PC-3 (cell line): ENCODE measurements around the gene EGR2. TPM values are rescaled to one million over a fixed set of nuclear protein-coding genes. Genes with fewer than 3 reads are reported as not detected.
"Not testable (repeated sequence)": the region's sequence is repeated elsewhere in the genome, so short reads cannot be mapped to it uniquely, and the experiment has no call there.

Experiments used
- ATAC-seq: fragments of 200-7000 bp; cut with Tn5 transposase; 2 replicates; pipeline ENCODE4 v1.9.1; 2020; ENCODE audit warnings: mild to moderate bottlenecking, moderate library complexity
- BruUV-seq: library from RNA; stranded (reverse); fragments of 400-500 nt; replicated peaks from 2 replicates; lab custom pipeline; 2021; lab: Mats Ljungman, UMichigan
- CTCF ChIA-PET: fragments of 300-600 bp; sonication (Branson Sonifier 250); formaldehyde crosslinking; loops from one replicate; lab custom pipeline; 2022; ENCODE audit warnings: antibody characterized with exemption; lab: Charles Lee
- POLR2A ChIA-PET: fragments of 300-600 bp; sonication (Branson Sonifier 250); formaldehyde crosslinking; loops from one replicate; lab custom pipeline; 2022; ENCODE audit warnings: antibody characterized with exemption; ENCODE audit not compliant: unreplicated experiment; lab: Charles Lee
- DNase-seq: peaks from one replicate; pipeline ENCODE4 v3.0.0-alpha.2; 2015
- H2AFZ ChIP-seq: fragments of 300-600 bp; sonication (generic); 2 replicates; pipeline ENCODE4 v1.6.0; 2016; ENCODE audit warnings: antibody characterized with exemption, low read length
- H3F3A ChIP-seq: fragments of 300-600 bp; sonication (generic); one replicate; pipeline ENCODE4 v1.6.0; 2017; ENCODE audit warnings: antibody characterized with exemption, low read length, control low read depth, mild to moderate bottlenecking; ENCODE audit not compliant: unreplicated experiment
- H3K27ac ChIP-seq: fragments of 300-600 bp; sonication (generic); 2 replicates; pipeline ENCODE4 v1.5.1; 2016; ENCODE audit warnings: mild to moderate bottlenecking, low read length
- H3K27me3 ChIP-seq: fragments of 300-600 bp; sonication (generic); 2 replicates; pipeline ENCODE4 v1.6.1; 2016; ENCODE audit warnings: low read length, mixed read lengths
- H3K36me3 ChIP-seq: fragments of 300-600 bp; sonication (generic); 2 replicates; pipeline ENCODE4 v1.6.1; 2016; ENCODE audit warnings: low read depth, mixed run types, low read length, mixed read lengths
- H3K4me1 ChIP-seq: fragments of 300-600 bp; sonication (generic); 2 replicates; pipeline ENCODE4 v1.5.1; 2016; ENCODE audit warnings: low read length; ENCODE audit not compliant: insufficient read depth
- H3K4me2 ChIP-seq: fragments of 300-600 bp; sonication (generic); 2 replicates; pipeline ENCODE4 v1.6.0; 2016; ENCODE audit warnings: low read length
- H3K4me3 ChIP-seq: fragments of 300-600 bp; sonication (generic); 2 replicates; pipeline ENCODE4 v1.5.1; 2016; ENCODE audit warnings: mild to moderate bottlenecking, low read length, mixed read lengths
- H3K79me2 ChIP-seq: fragments of 300-600 bp; sonication (generic); 2 replicates; pipeline ENCODE4 v1.6.1; 2017; ENCODE audit warnings: low read length, mixed read lengths
- H3K9ac ChIP-seq: fragments of 300-600 bp; sonication (generic); 2 replicates; pipeline ENCODE4 v1.6.0; 2016; ENCODE audit warnings: mild to moderate bottlenecking, low read length
- H3K9me2 ChIP-seq: fragments of 300-600 bp; sonication (generic); replicated peaks from 2 replicates; pipeline ENCODE4 v1.6.1; 2016; ENCODE audit warnings: mixed run types, low read length, mixed read lengths
- H3K9me3 ChIP-seq: fragments of 300-600 bp; sonication (generic); 2 replicates; pipeline ENCODE4 v1.6.1; 2016; ENCODE audit warnings: low read length, mixed read lengths
- H4K20me1 ChIP-seq: fragments of 300-600 bp; sonication (generic); 2 replicates; pipeline ENCODE4 v1.6.1; 2016; ENCODE audit warnings: low read length, mixed read lengths
- EZH2 ChIP-seq: fragments of 300-600 bp; sonication (generic); IDR thresholded peaks from one replicate; pipeline ENCODE4 v1.6.1; 2017; ENCODE audit warnings: antibody characterized with exemption, mild to moderate bottlenecking, low read length; ENCODE audit not compliant: unreplicated experiment
- EZH2phosphoT487 ChIP-seq: fragments of 300-600 bp; sonication (generic); IDR thresholded peaks from 2 replicates; pipeline ENCODE4 v1.6.1; 2018; ENCODE audit warnings: mild to moderate bottlenecking, antibody characterized with exemption, low read length, borderline replicate concordance
- intact Hi-C: fragments of 100-400 bp; cut with micrococcal nuclease; formaldehyde crosslinking; loops from 2 replicates; pipeline ENCODE4 v1.9.0; 2023
- total RNA-seq: library from RNA; depleted of rRNA; stranded (reverse); fragments of >200 nt; gene quantifications from 2 replicates; pipeline ENCODE4 v1.2.3, GENCODE V29; 2014
- TF ChIP-seq, protein P1 (sequence below): fragments of 300-600 bp; sonication (generic); conservative IDR thresholded peaks from 2 replicates; pipeline ENCODE4 v1.5.1; 2017; ENCODE audit warnings: antibody characterized with exemption, low read depth, mild to moderate bottlenecking, low read length

Gene EGR2
- total RNA-seq, 1 experiment from 2014 or later: 2.7 TPM

DNA sequence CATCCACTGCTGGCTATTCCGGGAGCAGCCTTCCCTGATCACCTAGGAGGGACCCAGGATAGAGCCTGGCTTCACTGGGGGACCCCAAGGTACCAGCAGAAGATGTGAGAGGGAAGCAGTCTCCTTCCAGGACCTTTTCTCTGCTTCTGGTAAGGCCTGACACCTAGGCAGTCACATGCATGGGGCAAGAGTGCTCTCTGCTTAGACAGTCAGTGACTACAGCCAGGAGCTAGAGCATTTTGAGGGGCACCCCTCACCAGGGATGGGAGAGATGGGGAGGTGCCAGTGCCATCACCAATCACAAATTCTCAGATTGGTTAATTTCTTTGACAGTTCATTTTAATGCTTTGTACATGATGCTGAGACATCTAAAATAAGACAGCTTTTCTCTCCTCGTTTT, 25.6 kb downstream of the EGR2 start:
- Histone ChIP-seq H2AFZ (no peak overlapping the region), H3K4me3 (no peak overlapping the region), H3K9ac (no peak overlapping the region), H3K27me3 (no peaks in the 10 kb centered on the region), H3K36me3 (no peaks in the 10 kb centered on the region), H3K4me1 (peaks cover 14% of the 10 kb centered on the region), H4K20me1 (no peaks in the 10 kb centered on the region), H3K79me2 (no peaks in the 10 kb centered on the region), H3K4me2 (no peak overlapping the region), H3K9me2 (no peaks in the 10 kb centered on the region), H3K9me3 (no peaks in the 10 kb centered on the region), H3F3A (no peaks in the 10 kb centered on the region), H3K27ac (no peak overlapping the region)
- intact Hi-C loops: no loop called here
- no TSS peak for BruUV-seq
- ATAC-seq (no peak), DNase-seq (no peak)
- CTCF ChIA-PET: no interaction called here
- TF ChIP-seq EZH2phosphoT487 (no peak), EZH2 (no peak)
- TF ChIP-seq, protein P1, sequence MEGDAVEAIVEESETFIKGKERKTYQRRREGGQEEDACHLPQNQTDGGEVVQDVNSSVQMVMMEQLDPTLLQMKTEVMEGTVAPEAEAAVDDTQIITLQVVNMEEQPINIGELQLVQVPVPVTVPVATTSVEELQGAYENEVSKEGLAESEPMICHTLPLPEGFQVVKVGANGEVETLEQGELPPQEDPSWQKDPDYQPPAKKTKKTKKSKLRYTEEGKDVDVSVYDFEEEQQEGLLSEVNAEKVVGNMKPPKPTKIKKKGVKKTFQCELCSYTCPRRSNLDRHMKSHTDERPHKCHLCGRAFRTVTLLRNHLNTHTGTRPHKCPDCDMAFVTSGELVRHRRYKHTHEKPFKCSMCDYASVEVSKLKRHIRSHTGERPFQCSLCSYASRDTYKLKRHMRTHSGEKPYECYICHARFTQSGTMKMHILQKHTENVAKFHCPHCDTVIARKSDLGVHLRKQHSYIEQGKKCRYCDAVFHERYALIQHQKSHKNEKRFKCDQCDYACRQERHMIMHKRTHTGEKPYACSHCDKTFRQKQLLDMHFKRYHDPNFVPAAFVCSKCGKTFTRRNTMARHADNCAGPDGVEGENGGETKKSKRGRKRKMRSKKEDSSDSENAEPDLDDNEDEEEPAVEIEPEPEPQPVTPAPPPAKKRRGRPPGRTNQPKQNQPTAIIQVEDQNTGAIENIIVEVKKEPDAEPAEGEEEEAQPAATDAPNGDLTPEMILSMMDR: no peak
- POLR2A ChIA-PET: no interaction called here

DNA sequence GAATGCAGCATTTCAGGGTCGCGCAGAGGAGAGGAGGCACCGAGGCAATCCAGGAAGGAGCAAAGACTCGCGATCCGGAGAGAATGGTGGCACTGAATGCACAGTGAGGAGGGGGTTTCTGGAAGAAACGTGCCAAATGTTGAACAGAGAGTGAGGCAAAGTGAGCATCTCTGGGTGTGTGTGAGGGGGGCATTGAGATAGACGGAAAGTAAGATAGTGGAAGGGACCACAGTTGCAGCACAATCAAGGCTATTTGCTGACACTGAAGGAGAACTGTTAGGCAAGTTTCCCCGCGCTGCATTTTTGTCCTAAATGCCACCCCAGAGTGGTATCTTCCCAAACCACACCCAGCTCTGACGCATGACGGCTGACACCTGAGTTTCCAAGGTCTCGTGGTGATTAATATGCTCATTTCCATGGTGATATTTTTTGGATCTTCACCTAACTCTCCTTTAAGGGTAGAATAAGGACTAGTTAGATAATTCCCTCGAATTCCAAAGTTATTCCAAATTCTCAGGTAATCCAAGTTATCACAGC, 26.1 kb downstream of the EGR2 start:
- no peak for ATAC-seq
- intact Hi-C loops: no loop called here
- Histone ChIP-seq H3K4me3 (no peak overlapping the region), H3K9me2 (no peaks in the 10 kb centered on the region), H3K27me3 (no peaks in the 10 kb centered on the region), H3F3A (no peaks in the 10 kb centered on the region), H3K27ac (no peak overlapping the region), H3K36me3 (no peaks in the 10 kb centered on the region), H3K79me2 (no peaks in the 10 kb centered on the region), H3K9ac (no peak overlapping the region), H3K9me3 (no peaks in the 10 kb centered on the region), H3K4me1 (peaks cover 12% of the 10 kb centered on the region), H4K20me1 (no peaks in the 10 kb centered on the region), H3K4me2 (no peak overlapping the region), H2AFZ (no peak overlapping the region)
- DNase-seq: no peak
- ChIA-PET CTCF (no interaction called here), POLR2A (no interaction called here)
- no TSS peak for BruUV-seq
- TF ChIP-seq EZH2 (no peak), EZH2phosphoT487 (no peak)
- TF ChIP-seq, protein P1: no peak

DNA sequence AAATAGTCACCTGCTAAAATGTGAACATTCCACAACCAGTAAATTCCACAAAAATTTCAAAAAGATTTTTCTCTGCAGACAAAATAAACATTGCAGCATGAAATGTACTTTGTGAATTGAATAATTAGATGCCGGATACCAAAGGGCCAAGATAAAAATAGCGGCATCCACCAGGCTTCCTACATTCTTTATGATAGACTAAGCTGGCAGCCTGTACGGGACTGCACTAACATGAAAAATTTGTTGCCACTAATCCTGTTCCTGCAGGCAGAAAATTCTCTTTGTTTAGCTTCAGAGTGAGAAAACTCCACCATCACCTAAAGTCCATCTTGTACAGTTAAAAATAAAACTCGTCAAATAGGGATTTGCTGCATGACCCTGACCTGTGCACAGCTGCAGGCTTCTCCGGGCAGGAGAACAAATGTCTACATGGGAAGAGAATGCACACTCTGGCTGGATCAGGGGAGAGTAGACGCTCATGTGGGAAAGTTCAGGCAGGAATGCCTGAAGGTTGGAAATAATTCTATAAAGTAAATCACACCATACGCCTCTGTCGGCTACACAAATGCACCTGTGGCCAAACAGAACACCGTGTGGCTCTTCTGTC, 27.2 kb downstream of the EGR2 start:
- intact Hi-C loops: no loop called here
- peaks cover under 1% of the 10 kb centered on the region for H3K4me1 ChIP-seq
- ATAC-seq (no peak; the same call in 1 of the 2 replicates), DNase-seq (no peak)
- H3K9me2 ChIP-seq: no peaks in the 10 kb centered on the region
- H3K79me2 ChIP-seq: no peaks in the 10 kb centered on the region
- no peak overlapping the region for H3K4me2 ChIP-seq
- H3K9me3 ChIP-seq: no peaks in the 10 kb centered on the region
- no peaks in the 10 kb centered on the region for H3F3A ChIP-seq
- ChIA-PET POLR2A (no interaction called here), CTCF (no interaction called here)
- H3K4me3 ChIP-seq: no peak overlapping the region
- H3K36me3 ChIP-seq: no peaks in the 10 kb centered on the region
- H4K20me1 ChIP-seq: no peaks in the 10 kb centered on the region
- no peak overlapping the region for H3K9ac ChIP-seq
- BruUV-seq: no TSS peak
- no peak overlapping the region for H2AFZ ChIP-seq
- TF ChIP-seq EZH2phosphoT487 (no peak), EZH2 (no peak)
- TF ChIP-seq, protein P1: no peak
- no peak overlapping the region for H3K27ac ChIP-seq
- no peaks in the 10 kb centered on the region for H3K27me3 ChIP-seq

DNA sequence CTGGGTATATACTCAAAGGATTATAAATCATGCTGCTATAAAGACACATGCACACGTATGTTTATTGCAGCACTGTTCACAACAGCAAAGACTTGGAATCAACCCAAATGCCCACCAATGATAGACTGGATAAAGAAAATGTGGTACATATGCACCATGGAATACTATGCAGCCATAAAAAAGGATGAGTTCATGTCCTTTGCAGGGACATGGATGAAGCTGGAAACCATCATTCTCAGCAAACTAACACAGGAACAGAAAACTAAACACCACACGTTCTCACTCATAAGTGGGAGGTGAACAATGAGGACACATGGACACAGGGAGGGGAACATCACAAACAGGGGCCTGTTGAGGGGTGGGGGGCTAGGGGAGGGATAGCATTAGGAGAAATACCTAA, 27.9 kb downstream of the EGR2 start:
- ATAC-seq, H3F3A ChIP-seq, H3K4me1 ChIP-seq, BruUV-seq, H4K20me1 ChIP-seq, H3K9me3 ChIP-seq, H3K27me3 ChIP-seq, H3K9ac ChIP-seq, H2AFZ ChIP-seq, POLR2A ChIA-PET, H3K4me3 ChIP-seq, H3K79me2 ChIP-seq, H3K27ac ChIP-seq, DNase-seq, H3K4me2 ChIP-seq, CTCF ChIA-PET, intact Hi-C loops, H3K9me2 ChIP-seq, H3K36me3 ChIP-seq: not testable (repeated sequence)
